GM15510 (cell line): ENCODE measurements around the gene SELENOV.
A peak's percentile ranks its signal among the peaks of the same experiment; 100 is the strongest.

Experiments used
- POLR2A ChIP-seq: IDR thresholded peaks from 3 replicates; pipeline ENCODE4 v1.6.1; 2011; ENCODE audit warnings: borderline replicate concordance; ENCODE audit not compliant: insufficient read length; ENCODE audit errors: extremely low read depth

SELENOV gene

DNA sequence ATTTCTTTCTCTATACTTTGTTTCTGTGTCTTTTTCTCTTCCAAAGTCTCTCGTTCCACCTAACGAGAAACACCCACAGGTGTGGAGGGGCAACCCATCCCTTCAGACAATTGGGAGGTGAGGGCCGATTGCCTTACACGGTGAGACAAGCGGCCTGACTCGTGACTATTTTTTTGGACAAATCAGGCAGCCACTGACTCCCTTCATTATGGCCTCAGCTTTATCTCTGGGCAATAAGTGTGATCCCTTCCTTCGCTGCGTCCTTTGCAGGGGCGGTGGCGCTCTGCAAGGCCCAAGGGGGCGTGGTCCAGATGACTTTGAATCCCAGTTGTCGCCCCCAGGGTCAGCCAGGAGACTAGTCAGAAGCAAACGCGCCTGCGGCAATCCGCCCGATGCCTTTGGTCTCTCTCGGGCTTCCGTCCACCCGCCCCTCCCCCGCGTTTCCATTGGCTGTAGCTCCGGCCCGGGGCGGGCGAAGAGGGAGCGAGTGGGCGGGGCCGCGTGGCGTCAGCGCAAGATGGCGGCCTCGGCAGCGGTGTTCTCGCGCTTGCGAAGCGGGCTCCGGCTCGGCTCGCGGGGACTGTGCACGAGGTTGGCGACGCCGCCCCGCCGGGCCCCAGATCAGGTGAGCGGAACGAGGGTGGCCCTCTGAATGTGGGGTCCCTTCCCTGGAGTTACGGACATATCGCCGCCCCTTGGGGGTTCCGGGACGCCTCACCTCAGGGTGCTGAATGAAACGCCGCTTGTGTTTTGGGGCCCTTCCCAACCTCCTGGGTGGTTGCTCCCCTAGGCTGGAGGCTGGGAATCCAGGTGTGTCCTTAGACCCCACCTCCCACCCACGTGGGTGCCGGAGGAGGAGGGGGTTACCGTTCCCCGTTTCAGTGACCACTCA lies 34.4 kb upstream of the SELENOV start, which contains the start of gene TIMM50:
TSS of gene TIMM50 (plus strand) at position 502 of the 892 bp plus-strand sequence. CDS start at position 518, 16 bp downstream.
- TF ChIP-seq POLR2A, result peak; percentile 83

DNA sequence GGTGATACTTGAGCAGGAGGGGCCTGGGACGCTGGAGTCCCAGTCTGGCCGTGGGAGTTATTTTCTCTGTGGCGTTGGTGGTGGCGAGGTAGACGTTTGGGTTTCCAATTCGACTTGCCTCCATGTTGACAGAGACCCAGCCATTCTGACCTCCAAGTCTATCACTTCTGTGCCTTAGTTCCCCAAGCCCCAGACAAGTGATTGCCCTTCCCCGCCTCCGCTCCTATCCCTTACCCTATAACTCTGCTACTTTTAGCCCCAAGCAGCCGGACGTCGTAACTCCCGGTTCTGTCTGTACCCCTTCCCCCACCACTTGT lies 33.8 kb upstream of the SELENOV start:
- no peak for TF ChIP-seq POLR2A

DNA sequence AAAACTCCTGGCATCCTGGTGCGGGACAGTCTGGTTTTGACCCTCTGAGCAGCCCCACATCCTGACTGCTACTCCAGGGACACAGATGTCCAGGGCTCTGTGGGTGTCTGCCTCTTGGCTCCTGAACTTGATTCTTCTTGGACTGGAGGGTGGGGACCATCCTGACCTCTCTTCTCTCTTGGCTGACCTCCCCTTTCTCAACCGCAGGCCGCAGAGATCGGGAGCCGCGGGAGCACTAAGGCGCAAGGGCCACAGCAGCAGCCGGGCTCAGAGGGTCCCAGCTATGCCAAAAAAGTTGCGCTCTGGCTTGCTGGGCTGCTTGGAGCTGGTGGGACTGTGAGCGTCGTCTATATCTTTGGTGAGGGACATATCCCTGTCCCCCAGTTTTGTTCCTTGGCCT lies 33.3 kb upstream of the SELENOV start:
- no peak for TF ChIP-seq POLR2A

DNA sequence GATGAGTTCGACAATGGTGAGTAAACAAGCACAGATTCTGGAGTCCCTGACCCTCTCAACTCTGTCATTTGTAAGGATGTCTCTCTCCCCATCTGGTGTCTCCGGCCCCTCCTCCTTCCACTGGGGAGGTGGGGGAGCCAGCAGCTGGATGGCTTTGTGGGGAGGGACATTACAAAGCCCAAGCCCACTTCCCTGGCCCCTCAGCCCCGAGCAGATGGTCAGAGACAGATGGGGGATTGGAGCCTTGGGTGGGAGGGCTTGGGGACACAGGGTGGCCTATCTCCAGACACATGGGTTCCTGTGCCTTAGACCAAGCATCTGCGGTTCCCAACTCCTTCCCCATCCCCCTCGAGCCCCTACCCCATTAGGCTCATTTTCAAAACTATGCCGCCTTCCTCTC lies 31.8 kb upstream of the SELENOV start:
- TF ChIP-seq POLR2A, result no peak

DNA sequence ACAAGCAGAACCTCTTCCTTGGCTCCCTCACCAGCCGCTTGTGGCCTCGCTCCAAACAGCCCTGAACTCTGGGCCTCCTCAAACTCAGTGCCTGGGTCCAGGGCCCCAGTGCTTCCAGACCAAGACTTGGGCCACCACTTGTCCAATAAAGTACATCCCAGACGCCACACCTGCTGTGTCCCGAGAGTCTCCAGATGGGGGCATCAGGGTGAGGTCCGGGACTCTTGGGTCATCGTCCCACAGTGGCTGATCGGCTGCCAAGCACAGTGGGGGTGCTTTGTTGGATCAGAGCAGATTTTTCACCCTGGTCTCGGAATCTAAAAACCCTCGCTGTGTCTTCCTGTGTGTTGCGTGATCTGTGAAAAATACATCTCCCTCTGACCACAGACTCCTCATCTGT lies 25.2 kb upstream of the SELENOV start:
- TF ChIP-seq POLR2A, result no peak

DNA sequence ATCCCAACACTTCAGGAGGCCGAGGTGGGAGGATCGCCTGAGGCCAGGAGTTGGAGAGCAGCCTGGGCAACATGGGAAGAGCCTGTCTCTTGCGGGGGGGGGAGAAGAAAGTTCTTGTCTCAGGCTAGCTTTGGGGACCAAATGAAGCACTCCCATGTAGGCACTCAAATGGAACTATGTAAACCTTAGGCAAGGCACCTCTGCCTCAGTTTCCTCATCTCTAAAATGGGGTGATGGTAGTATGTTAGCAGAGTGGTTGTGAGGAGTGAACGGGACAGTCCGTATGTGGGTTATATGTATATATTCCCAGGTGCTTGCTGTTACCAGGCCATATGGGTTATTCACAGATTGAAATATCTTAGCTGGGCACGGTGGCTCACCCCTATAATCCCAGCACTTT lies 22.7 kb upstream of the SELENOV start:
- TF ChIP-seq POLR2A, result no peak

DNA sequence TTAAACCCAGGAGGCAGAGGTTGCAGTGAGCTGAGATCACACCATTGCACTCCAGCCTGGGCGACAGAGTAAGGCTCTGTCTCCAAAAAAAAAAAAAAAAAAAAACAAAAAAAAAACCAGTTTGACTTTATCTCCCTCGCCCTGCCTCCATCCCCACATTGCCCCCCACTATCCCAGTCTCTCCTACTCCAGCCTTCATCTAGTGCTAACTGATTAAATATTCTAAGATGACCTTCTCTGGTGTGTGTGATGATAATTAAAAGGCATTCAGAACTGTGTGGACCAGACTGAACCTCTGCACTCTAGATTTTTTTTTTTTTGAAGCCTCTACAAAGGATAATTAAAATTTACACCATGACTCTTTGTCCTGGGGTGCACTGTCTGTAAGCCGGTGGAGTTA lies 22.2 kb upstream of the SELENOV start:
- TF ChIP-seq POLR2A, result no peak

DNA sequence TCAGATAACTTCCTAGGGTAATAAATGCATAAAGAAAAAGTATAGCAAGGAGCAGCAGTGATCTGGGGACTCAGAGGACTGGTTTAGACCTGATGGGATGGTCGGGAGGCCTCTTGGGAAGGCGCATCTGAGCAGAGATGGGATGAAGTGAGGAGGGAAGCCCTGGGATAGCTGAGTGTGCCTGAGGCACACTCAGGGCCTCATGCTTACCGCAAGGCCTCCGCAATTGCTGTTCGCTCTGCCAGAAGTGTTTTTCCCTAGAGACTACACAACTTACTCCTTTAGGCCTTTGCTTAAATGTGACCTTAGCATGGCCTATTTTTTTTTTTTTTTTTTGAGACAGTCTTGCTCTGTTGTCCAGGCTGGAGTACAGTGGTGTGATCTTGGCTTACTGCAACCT lies 20.3 kb upstream of the SELENOV start:
- TF ChIP-seq POLR2A, result no peak

DNA sequence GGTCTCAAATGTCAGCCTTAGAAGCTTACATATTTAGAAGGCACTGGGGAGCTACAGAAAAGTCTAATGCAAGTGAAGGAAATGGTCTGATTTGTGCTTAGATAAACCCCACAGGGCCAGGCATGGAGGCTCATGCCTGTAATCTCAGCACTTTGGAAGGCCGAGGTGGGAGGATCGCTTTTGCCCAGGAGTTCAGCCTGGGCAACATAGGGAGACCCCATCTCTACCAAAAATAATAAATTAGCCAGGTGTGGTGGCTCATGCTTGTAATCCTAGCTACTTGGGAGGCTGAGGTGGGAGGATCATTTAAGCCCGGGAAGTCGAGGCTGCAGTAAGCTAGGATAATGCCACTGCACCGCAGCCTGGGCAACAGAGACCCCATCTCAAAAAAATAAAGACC lies 18.9 kb upstream of the SELENOV start:
- no peak for TF ChIP-seq POLR2A

DNA sequence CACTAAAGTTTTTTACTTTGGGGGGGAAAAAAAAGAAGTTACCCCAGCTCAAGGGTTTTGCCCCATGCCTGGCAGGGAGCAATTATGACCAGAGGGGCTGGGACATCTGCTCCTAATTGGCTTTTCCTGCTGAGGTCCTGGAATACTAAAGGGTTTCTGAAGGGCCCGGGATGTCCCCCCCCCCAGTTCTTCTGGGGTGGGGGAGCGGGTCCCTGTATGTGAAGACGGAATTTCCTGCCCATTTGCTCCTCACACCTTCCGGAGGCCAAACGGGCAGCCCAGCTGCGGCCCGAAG lies 17.3 kb upstream of the SELENOV start:
- TF ChIP-seq POLR2A, result no peak

DNA sequence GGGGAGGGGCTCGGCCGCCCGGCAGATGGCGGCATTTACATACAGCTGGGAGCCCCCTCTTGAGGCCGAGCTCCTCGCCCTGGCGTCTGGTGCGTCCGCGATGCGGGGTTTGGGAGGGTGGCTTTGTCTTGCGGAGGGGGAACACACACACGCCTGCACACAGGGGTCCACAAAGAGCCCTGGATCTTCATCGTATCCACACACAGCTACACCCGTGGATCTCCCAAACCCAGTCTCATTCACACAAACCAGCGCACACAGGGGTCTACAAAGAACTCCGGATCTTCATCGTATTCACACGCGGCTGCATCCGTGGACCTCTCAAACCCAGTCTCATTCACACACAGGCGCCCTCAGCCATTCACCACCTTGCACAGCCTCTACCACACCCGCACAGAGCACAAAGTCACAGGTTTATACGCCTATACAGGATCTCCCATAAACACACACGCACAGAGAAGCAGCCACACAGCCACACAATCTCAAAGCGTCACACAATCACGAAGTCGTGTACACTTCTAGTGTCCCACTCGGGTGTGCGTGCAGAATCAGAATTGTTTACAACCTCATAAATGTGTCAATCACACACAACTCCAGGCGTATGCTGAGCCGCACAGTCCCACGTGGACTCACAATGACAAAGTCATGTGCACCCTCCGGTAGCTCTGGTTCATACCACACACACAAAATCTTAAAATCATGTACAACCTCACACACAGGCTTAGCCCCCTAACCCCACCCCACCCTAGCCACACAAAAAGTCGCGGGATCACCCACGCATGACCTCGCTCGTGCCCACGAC lies 16.7 kb upstream of the SELENOV start:
- TF ChIP-seq POLR2A, result no peak

DNA sequence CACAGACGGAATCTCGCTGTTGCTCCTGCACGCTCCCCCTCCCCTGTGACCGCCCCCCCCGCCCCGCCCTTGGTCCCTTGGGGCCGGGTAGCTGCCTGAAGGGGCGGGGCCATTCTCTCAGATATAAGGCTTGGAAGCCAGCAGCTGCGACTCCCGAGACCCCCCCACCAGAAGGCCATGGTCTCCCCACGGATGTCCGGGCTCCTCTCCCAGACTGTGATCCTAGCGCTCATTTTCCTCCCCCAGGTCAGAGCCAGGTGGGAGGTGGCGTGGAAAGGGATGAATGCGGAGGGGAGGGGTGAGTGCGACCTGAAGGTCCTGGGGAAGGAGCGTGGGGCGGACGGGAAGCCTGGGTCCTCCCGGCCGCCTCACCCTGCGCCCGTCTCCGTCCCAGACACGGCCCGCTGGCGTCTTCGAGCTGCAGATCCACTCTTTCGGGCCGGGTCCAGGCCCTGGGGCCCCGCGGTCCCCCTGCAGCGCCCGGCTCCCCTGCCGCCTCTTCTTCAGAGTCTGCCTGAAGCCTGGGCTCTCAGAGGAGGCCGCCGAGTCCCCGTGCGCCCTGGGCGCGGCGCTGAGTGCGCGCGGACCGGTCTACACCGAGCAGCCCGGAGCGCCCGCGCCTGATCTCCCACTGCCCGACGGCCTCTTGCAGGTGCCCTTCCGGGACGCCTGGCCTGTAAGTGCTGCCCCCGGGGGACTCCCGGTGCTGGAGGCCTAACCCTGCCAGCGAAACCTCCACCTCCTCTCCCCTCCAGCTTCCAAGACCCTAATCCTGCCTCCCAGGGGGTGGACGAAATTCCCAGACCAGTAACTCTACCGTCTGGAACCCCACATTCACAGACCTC lies 15.9 kb upstream of the SELENOV start, which contains the start of gene DLL3:
TSS of gene DLL3 (plus strand) at position 150 of the 845 bp plus-strand sequence. CDS start at position 178, 28 bp downstream.
- TF ChIP-seq POLR2A, result no peak

DNA sequence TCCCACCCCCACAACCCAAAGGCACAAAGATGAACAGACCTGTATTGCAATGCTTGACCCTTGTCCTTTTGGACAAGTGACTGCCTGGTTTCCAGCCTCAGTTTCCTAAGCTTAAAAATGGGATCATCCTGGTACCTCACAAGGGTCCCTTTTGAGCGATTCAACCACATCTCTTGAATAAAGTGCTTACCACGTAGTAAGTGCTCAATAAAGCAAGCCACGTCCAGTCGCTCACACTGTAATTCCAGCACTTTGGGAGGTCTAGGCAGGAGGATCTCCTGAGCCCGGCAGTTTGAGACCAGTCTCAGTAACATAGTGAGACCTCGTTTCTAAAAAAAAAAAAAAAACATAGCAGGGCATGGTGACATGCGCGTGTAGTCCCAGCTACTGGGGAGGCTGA lies 15.0 kb upstream of the SELENOV start:
- no peak for TF ChIP-seq POLR2A

DNA sequence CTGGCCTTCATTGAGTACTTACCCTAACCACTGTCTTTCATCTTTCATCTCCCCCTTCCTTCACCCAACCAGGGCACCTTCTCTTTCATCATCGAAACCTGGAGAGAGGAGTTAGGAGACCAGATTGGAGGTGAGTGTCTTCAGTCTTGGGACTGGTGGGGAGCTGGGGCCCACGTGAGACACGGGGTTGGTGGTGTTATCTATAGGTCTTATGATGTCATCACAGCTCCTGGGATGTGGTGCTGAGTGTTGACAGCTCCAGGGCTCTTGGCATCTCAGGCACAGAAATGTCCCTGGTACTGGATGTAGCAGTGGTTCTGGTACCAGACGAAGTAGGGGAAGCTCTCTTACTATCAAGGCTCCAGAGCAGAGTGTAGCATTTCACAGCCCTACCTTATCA lies 14.4 kb upstream of the SELENOV start:
- no peak for TF ChIP-seq POLR2A

DNA sequence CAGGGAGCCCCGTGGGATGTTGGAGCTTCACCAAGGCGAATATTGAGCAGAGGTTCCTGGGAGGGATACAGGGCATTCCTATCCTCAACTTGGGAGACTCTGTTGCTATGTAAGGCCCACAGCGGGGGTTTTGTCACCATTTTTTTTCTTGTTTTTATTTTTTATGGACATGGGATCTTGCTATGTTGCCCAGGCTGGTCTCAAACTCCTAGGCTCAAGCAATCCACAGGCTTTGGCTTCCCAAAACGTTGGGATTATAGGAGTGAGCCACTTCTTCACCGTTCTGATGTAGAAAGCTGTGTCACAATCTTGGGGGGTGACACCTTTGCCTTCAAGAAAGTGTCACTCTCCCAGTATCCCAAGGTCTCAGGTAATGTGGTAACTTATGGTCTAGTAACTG lies 13.6 kb upstream of the SELENOV start:
- no peak for TF ChIP-seq POLR2A
